Esophagus muscularis mucosa (tissue), 4 donors: Measurements from ENCODE around the gene SCNN1B. TPM values are rescaled to one million over a fixed set of nuclear protein-coding genes. Genes with fewer than 3 reads are reported as not detected.

Experiments used
- DNase-seq: peaks from one replicate; pipeline ENCODE4 v3.0.0-alpha.2; 2017; ENCODE audit errors: extremely low spot score
- H3K27ac ChIP-seq, 4 donors: fragments of 200-600 bp; sonication (generic); replicated peaks in 1 of 4; 1 replicate in 3 of 4; 2 replicates in 1 of 4; pipeline ENCODE4 v1.5.1; 2016 to 2019; ENCODE audit warnings: mild to moderate bottlenecking in 1 of 4
- H3K27me3 ChIP-seq, 4 donors: fragments of 200-600 bp; sonication (generic); one replicate each; pipeline versions ENCODE4 v1.5.1 to v1.6.0; 2016 to 2019
- H3K36me3 ChIP-seq, 4 donors: fragments of 200-600 bp; sonication (generic); one replicate each; pipeline ENCODE4 v1.5.1; 2016 to 2019
- H3K4me1 ChIP-seq, 4 donors: fragments of 200-600 bp; sonication (generic); one replicate each; pipeline ENCODE4 v1.5.1; 2016 to 2019
- H3K4me3 ChIP-seq, 4 donors: fragments of 200-600 bp; sonication (generic); 1 replicate in 2 of 4; 2 replicates in 2 of 4; pipeline ENCODE4 v1.5.1; 2016 to 2019; ENCODE audit warnings: mild to moderate bottlenecking in 4 of 4, moderate library complexity in 1 of 4
- H3K9me3 ChIP-seq, 4 donors: fragments of 200-600 bp; sonication (generic); 1 replicate in 3 of 4; 2 replicates in 1 of 4; pipeline ENCODE4 v1.5.1; 2016 to 2019
- CTCF ChIP-seq, 3 experiments: fragments of 200-600 bp in 2 of 3; fragments of 450-650 bp in 1 of 3; sonication (generic) in 2 of 3; IDR thresholded peaks; one replicate each; pipeline ENCODE4 v1.5.1; 2017 to 2019; ENCODE audit warnings: antibody characterized with exemption in 3 of 3, mild to moderate bottlenecking in 2 of 3, moderate library complexity in 1 of 3
- EP300 ChIP-seq: sonication (generic); formaldehyde crosslinking; IDR thresholded peaks from one replicate; pipeline ENCODE4 v1.6.1; 2017; ENCODE audit warnings: antibody characterized with exemption
- POLR2A ChIP-seq: fragments of 450-650 bp; IDR thresholded peaks from one replicate; pipeline ENCODE4 v1.6.1; 2017; ENCODE audit warnings: antibody characterized with exemption, moderate library complexity, mild to moderate bottlenecking, low read depth
- POLR2AphosphoS5 ChIP-seq, 2 donors: sonication (generic); formaldehyde crosslinking; IDR thresholded peaks; one replicate each; pipeline ENCODE4 v1.6.1; 2017; ENCODE audit warnings: antibody characterized with exemption in 2 of 2
- WGBS: methylation state at CpG from one replicate; pipeline ENCODE4 v1.1.5; 2018; 5-methylcytosine and 5-hydroxymethylcytosine counted together
- intact Hi-C: fragments of 100-400 bp; cut with DNase I; formaldehyde crosslinking; loops from one replicate; pipeline ENCODE4 v1.15.1; 2023
- total RNA-seq, 4 donors: library from RNA; depleted of rRNA; stranded (reverse); fragments of >200 nt; gene quantifications; one replicate each; pipeline versions ENCODE4 v1.1.0 to v1.2.1, GENCODE V29; 2016

The SCNN1B gene
- total RNA-seq, 4 donors from 2014 or later: 1.2 to 4.2 (median 4.0) TPM

GRCh38 chr16:23337836-23338550, 35.9 kb downstream of the SCNN1B start:
- Histone ChIP-seq H3K9me3 (no peaks in the 10 kb centered on the region), H3K4me3 (no peak overlapping the region), H3K4me1 (no peaks in the 10 kb centered on the region), H3K27ac (no peak overlapping the region), H3K36me3 (no peaks in the 10 kb centered on the region), H3K27me3 (peaks cover 0 to 18% (median 0%) of the 10 kb centered on the region in 4 donors)
- TF ChIP-seq CTCF (IDR thresholded peaks at IDR 0.05): no peak
- no peak for TF ChIP-seq EP300
- TF ChIP-seq POLR2A: no peak
- no peak for TF ChIP-seq POLR2AphosphoS5 (IDR thresholded peaks at IDR 0.05)
- DNase-seq: no peak
- WGBS: 86% methylated on average over 5 of the region's 5 CpGs
- intact Hi-C loops: no loop called here

GRCh38 chr16:23339787-23340186, 37.7 kb downstream of the SCNN1B start:
- intact Hi-C loops: no loop called here
- Histone ChIP-seq H3K36me3 (no peaks in the 10 kb centered on the region), H3K9me3 (no peaks in the 10 kb centered on the region), H3K27me3 (peaks cover 0 to 18% (median 0%) of the 10 kb centered on the region in 4 donors), H3K4me1 (no peaks in the 10 kb centered on the region), H3K27ac (no peak overlapping the region), H3K4me3 (no peak overlapping the region)
- 93% methylated on average over 3 of the region's 3 CpGs for WGBS
- TF ChIP-seq POLR2A (no peak), CTCF (IDR thresholded peaks at IDR 0.05) (no peak), POLR2AphosphoS5 (IDR thresholded peaks at IDR 0.05) (no peak), EP300 (no peak)
- no peak for DNase-seq

GRCh38 chr16:23342083-23342640, 40.1 kb downstream of the SCNN1B start:
- DNase-seq: no peak
- Histone ChIP-seq H3K4me1 (no peaks in the 10 kb centered on the region), H3K9me3 (no peaks in the 10 kb centered on the region), H3K4me3 (no peak overlapping the region), H3K36me3 (no peaks in the 10 kb centered on the region), H3K27me3 (peaks cover 0 to 13% (median 0%) of the 10 kb centered on the region in 4 donors), H3K27ac (no peak overlapping the region)
- WGBS: 63% methylated on average over 5 of the region's 5 CpGs
- no peak for TF ChIP-seq EP300
- TF ChIP-seq CTCF (IDR thresholded peaks at IDR 0.05): no peak
- no peak for TF ChIP-seq POLR2AphosphoS5 (IDR thresholded peaks at IDR 0.05)
- TF ChIP-seq POLR2A: no peak
- intact Hi-C loops: no loop called here

GRCh38 chr16:23343643-23344612, 41.8 kb downstream of the SCNN1B start:
- TF ChIP-seq CTCF (IDR thresholded peaks at IDR 0.05): no peak
- TF ChIP-seq EP300: no peak
- no peak for TF ChIP-seq POLR2AphosphoS5 (IDR thresholded peaks at IDR 0.05)
- TF ChIP-seq POLR2A: no peak
- Histone ChIP-seq H3K36me3 (no peaks in the 10 kb centered on the region), H3K27me3 (peaks cover 0 to 10% (median 0%) of the 10 kb centered on the region in 4 donors), H3K9me3 (no peaks in the 10 kb centered on the region), H3K4me1 (no peaks in the 10 kb centered on the region), H3K27ac (no peak overlapping the region), H3K4me3 (no peak overlapping the region)
- WGBS: 57% methylated on average over 5 of the region's 5 CpGs
- intact Hi-C loops: no loop called here
- no peak for DNase-seq
